Stomach (tissue), 4 donors: ENCODE results near the gene SCYGR7.

ENCODE experiments used
- POLR2AphosphoS5 ChIP-seq, 3 donors: sonication (generic); formaldehyde crosslinking; IDR thresholded peaks; one replicate each; pipeline ENCODE4 v1.6.1; 2016; ENCODE audit warnings: antibody characterized with exemption in 3 of 3
- TF ChIP-seq, protein P1 (sequence below), 7 experiments: fragments of 450-650 bp in 4 of 7; fragments of 200-600 bp in 3 of 7; sonication (generic) in 3 of 7; IDR thresholded peaks; one replicate each; pipeline ENCODE4 v1.5.1; 2016 to 2019; ENCODE audit warnings: antibody characterized with exemption in 7 of 7, control low read depth in 2 of 7, mild to moderate bottlenecking in 1 of 7

DNA sequence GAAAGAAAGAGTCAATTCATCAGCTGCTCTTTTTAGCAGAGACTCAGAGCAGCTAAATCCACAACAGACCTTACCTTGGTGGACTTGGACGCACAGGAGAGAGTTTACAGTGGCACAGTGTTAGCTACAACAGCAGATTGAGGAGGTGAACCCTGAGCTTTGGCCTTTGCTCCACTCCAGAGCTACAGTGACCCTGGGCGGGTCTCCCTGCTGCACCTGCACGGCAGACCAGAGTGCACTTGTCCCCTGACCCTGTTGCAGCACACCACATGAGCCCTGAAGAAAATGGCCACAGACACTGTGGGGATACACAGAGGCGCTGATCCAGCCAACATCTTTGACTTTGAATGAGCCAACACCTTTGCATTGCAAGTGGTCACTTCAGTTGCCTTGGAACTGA lies 21.3 kb upstream of the SCYGR7 start:
- TF ChIP-seq, protein P1, sequence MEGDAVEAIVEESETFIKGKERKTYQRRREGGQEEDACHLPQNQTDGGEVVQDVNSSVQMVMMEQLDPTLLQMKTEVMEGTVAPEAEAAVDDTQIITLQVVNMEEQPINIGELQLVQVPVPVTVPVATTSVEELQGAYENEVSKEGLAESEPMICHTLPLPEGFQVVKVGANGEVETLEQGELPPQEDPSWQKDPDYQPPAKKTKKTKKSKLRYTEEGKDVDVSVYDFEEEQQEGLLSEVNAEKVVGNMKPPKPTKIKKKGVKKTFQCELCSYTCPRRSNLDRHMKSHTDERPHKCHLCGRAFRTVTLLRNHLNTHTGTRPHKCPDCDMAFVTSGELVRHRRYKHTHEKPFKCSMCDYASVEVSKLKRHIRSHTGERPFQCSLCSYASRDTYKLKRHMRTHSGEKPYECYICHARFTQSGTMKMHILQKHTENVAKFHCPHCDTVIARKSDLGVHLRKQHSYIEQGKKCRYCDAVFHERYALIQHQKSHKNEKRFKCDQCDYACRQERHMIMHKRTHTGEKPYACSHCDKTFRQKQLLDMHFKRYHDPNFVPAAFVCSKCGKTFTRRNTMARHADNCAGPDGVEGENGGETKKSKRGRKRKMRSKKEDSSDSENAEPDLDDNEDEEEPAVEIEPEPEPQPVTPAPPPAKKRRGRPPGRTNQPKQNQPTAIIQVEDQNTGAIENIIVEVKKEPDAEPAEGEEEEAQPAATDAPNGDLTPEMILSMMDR (IDR thresholded peaks at IDR 0.05): no peak
- TF ChIP-seq POLR2AphosphoS5 (IDR thresholded peaks at IDR 0.05): no peak
